CD4-positive, CD25-positive, alpha-beta regulatory T cell (primary cell): ENCODE results near the gene FAM13A. TPM values are rescaled to one million over a fixed set of nuclear protein-coding genes. Genes with fewer than 3 reads are reported as not detected.
"Not testable (repeated sequence)": the region's sequence is repeated elsewhere in the genome, so short reads cannot be mapped to it uniquely, and the experiment has no call there.

ENCODE experiments used
- ATAC-seq, 2 donors: fragments of 150-1000 bp; cut with Tn5 transposase; one replicate each; pipeline ENCODE4 v1.10.0; 2021; ENCODE audit warnings: low read depth in 2 of 2, moderate number of reproducible peaks in 2 of 2, moderate library complexity in 1 of 2
- DNase-seq, 3 donors: peaks; one replicate each; pipeline versions ENCODE4 v3.0.0 to v3.0.0-alpha.2; 2012 to 2022; ENCODE audit warnings: mixed read lengths in 1 of 3
- H3K27ac ChIP-seq: one replicate; pipeline ENCODE4 v1.7.0; 2013; ENCODE audit warnings: mild to moderate bottlenecking, low read length; ENCODE audit not compliant: insufficient read depth, poor library complexity, severe bottlenecking
- H3K27me3 ChIP-seq: one replicate; pipeline ENCODE4 v1.7.0; 2013; ENCODE audit warnings: low read length; ENCODE audit not compliant: control insufficient read depth, insufficient read depth
- H3K36me3 ChIP-seq: one replicate; pipeline ENCODE4 v1.7.0; 2013; ENCODE audit warnings: mild to moderate bottlenecking, low read length, moderate library complexity; ENCODE audit not compliant: control insufficient read depth, insufficient read depth
- H3K4me1 ChIP-seq: 2 replicates; pipeline ENCODE4 v1.7.0; 2013; ENCODE audit warnings: mild to moderate bottlenecking, low read length; ENCODE audit not compliant: insufficient read depth, control insufficient read depth, poor library complexity, severe bottlenecking
- H3K4me3 ChIP-seq: one replicate; pipeline ENCODE4 v1.7.0; 2013; ENCODE audit warnings: low read depth, mild to moderate bottlenecking, low read length, moderate library complexity
- H3K9me3 ChIP-seq, 2 experiments: 1 replicate in 1 of 2; 2 replicates in 1 of 2; pipeline ENCODE4 v1.7.0; 2013; ENCODE audit warnings: low read length in 2 of 2, mild to moderate bottlenecking in 1 of 2, moderate library complexity in 1 of 2; ENCODE audit not compliant: control insufficient read depth in 2 of 2
- H3K27ac Mint-ChIP-seq, 3 donors: one replicate each; pipeline ENCODE4 v1.8.0; 2020 to 2022; ENCODE audit warnings: mild to moderate bottlenecking in 3 of 3, mixed read lengths in 3 of 3, moderate library complexity in 2 of 3
- H3K27me3 Mint-ChIP-seq: one replicate; pipeline ENCODE4 v1.8.0; 2022; ENCODE audit warnings: mild to moderate bottlenecking, mixed read lengths
- H3K36me3 Mint-ChIP-seq: one replicate; pipeline ENCODE4 v1.8.0; 2020; ENCODE audit warnings: mixed read lengths
- H3K4me1 Mint-ChIP-seq, 4 donors: one replicate each; pipeline ENCODE4 v1.8.0; 2020 to 2022; ENCODE audit warnings: mixed read lengths in 4 of 4, mild to moderate bottlenecking in 1 of 4
- H3K4me3 Mint-ChIP-seq, 4 donors: one replicate each; pipeline ENCODE4 v1.8.0; 2020 to 2022; ENCODE audit warnings: mild to moderate bottlenecking in 4 of 4, mixed read lengths in 4 of 4, moderate library complexity in 3 of 4
- H3K9me3 Mint-ChIP-seq, 7 donors: one replicate each; pipeline ENCODE4 v1.8.0; 2020 to 2022; ENCODE audit warnings: mixed read lengths in 7 of 7, mild to moderate bottlenecking in 3 of 7, moderate library complexity in 2 of 7
- polyA plus RNA-seq, 4 donors: library from polyadenylated mRNA; unstranded; fragments of 300-500 nt; fragmentation: Illumina TruSeq; gene quantifications; one replicate each; pipeline ENCODE4 v1.2.3, GENCODE V29; 2021
- total RNA-seq: library from RNA; stranded (reverse); gene quantifications from one replicate; pipeline ENCODE4 v1.2.3, GENCODE V29; 2022

FAM13A gene
- total and polyA plus RNA-seq, 5 donors from 2014 or later, result 7.8 to 38.4 (median 11.1) TPM

DNA sequence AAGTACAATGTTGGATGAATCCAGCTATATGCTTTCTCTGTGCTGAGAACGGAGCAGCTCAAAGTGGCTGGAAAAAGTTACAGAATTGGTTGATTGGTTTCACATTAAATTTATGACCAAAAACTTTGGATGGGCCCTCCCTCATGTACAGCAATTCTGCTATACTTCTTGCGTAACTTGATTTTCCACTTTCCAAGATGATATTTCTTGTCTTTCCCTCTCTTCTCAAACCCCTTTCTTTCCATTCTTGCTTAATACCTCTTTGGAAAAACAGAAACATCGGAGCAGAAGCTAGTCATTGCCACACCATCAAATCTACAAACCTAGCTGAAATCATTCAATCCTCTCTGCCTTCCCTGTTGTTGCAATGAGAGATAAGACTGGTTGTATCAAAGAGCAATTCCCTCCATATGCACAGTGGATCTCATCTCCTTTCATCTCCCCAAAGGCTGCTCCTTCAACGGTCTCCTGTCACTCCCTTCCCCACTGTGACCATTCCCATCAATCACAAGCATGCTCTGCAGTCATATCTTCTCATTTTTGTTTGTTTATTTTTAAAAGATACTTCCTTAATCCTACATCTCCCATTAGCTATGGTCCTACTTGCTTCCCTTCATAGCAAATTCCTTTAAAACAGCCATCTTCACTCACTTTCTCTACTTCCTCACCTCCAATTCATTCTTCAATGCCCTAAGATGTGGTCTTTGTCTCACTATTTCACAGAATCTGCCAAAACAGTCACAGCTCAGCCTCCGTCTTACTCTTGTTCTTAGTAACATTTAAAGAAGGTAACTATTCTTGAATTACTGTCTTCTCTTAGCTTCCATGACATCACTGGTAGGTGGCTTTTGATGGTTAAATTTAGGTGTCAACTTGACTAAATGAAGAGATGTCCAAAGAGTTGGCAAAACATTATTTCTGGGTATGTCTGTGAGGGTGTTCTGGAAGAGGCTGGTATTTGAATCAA lies 145.5 kb downstream of the FAM13A start:
- no peak overlapping the region for H3K27ac ChIP-seq
- H3K9me3 Mint-ChIP-seq, result peaks cover 0 to 3% (median 0%) of the 10 kb centered on the region in 7 donors
- H3K27me3 ChIP-seq, result no peaks in the 10 kb centered on the region
- H3K4me1 ChIP-seq, result no peaks in the 10 kb centered on the region
- H3K27ac Mint-ChIP-seq, result no peak overlapping the region
- H3K4me1 Mint-ChIP-seq, result no peaks in the 10 kb centered on the region
- H3K4me3 ChIP-seq, result no peak overlapping the region
- ATAC-seq (no peak), DNase-seq (peak in 1 of 3 donors; percentile 46)
- H3K9me3 ChIP-seq, result peaks cover 0 to 2% of the 10 kb centered on the region in 2 experiments
- no peaks in the 10 kb centered on the region for H3K27me3 Mint-ChIP-seq
- H3K36me3 ChIP-seq, result no peaks in the 10 kb centered on the region
- H3K36me3 Mint-ChIP-seq, result no peaks in the 10 kb centered on the region
- no peak overlapping the region for H3K4me3 Mint-ChIP-seq

DNA sequence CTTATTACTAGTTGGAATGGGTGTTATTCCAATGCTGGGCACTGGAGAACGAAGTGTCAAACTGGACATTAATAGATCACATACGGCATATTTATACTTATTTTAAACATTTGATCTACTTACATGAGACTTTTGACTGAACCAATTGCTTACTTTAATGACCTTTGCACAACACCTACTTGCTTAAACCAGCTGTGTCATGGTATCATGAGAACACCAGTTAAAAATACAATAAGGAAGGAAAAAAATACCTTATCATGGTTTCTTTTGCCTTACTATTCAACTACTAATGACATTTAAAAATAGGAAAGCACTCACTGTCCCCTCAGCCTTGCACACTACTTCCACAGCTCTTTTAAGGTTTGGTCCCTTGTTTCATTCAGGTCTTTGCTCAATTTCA lies 146.9 kb downstream of the FAM13A start:
- no peaks in the 10 kb centered on the region for H3K36me3 ChIP-seq
- Mint-ChIP-seq H3K9me3 (no peaks in the 10 kb centered on the region), H3K4me1 (no peaks in the 10 kb centered on the region), H3K4me3 (no peak overlapping the region), H3K27me3 (no peaks in the 10 kb centered on the region), H3K36me3 (no peaks in the 10 kb centered on the region), H3K27ac (no peak overlapping the region)
- no peak for DNase-seq
- H3K4me1 ChIP-seq, result no peaks in the 10 kb centered on the region
- ATAC-seq, result no peak
- no peaks in the 10 kb centered on the region for H3K27me3 ChIP-seq
- no peak overlapping the region for H3K4me3 ChIP-seq
- H3K9me3 ChIP-seq, result peaks cover 0 to 2% of the 10 kb centered on the region in 2 experiments
- no peak overlapping the region for H3K27ac ChIP-seq

DNA sequence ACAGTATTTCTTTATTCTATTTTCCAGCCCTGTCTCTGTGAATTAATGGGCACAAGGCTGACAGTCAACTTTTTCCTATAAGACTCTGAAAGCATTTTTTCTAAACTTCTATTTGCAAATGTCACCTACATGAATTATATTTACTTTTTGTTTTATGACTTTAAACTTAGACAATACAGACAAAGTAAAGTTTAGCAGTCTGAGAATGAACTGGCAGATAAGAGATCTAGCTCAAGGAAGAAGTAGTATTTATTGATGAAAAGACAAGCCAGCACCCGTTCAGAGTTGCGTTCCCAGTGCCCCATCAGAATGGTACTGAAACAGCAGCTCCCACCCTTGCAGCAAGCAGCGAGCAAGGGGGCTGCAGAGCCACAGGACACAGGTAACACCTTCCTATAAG lies 148.5 kb downstream of the FAM13A start:
- H3K4me3 Mint-ChIP-seq, result no peak overlapping the region
- H3K4me1 ChIP-seq, result no peaks in the 10 kb centered on the region
- no peak overlapping the region for H3K27ac ChIP-seq
- H3K27me3 ChIP-seq, result no peaks in the 10 kb centered on the region
- no peaks in the 10 kb centered on the region for H3K9me3 ChIP-seq
- H3K27ac Mint-ChIP-seq, result peak overlapping the region in 1 of 3 donors; percentile 18
- no peak for DNase-seq
- no peak for ATAC-seq
- no peaks in the 10 kb centered on the region for H3K27me3 Mint-ChIP-seq
- no peaks in the 10 kb centered on the region for H3K4me1 Mint-ChIP-seq
- H3K9me3 Mint-ChIP-seq, result peaks cover 0 to 1% (median 0%) of the 10 kb centered on the region in 7 donors
- H3K4me3 ChIP-seq, result no peak overlapping the region
- no peaks in the 10 kb centered on the region for H3K36me3 ChIP-seq
- H3K36me3 Mint-ChIP-seq, result no peaks in the 10 kb centered on the region

DNA sequence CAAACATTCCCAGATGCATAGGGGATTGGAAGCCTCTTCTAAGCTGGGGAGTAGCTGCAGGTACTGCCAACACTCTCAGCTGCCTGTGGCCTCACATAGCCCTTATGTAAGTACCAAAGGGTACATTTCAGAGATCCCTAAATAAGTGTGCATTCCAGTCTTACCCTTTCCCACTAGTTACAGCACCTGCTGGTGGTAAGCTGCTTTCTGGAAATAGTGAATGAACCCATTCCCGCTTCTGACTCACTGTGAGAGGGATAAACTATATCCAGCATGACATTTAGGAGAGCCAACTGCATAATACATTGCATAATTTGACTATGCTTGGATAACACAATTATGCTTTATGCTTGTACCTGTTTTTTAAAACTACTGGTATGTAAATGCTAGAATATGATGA lies 149.0 kb downstream of the FAM13A start:
- no peak for ATAC-seq
- Mint-ChIP-seq H3K27ac (peak overlapping the region in 1 of 3 donors; percentile 18), H3K27me3 (no peaks in the 10 kb centered on the region), H3K36me3 (no peaks in the 10 kb centered on the region), H3K4me3 (no peak overlapping the region), H3K9me3 (peaks cover 0 to 1% (median 0%) of the 10 kb centered on the region in 7 donors), H3K4me1 (no peaks in the 10 kb centered on the region)
- H3K27me3 ChIP-seq, result no peaks in the 10 kb centered on the region
- no peak for DNase-seq
- no peak overlapping the region for H3K4me3 ChIP-seq
- no peak overlapping the region for H3K27ac ChIP-seq
- H3K36me3 ChIP-seq, result no peaks in the 10 kb centered on the region
- H3K4me1 ChIP-seq, result no peaks in the 10 kb centered on the region
- no peaks in the 10 kb centered on the region for H3K9me3 ChIP-seq

DNA sequence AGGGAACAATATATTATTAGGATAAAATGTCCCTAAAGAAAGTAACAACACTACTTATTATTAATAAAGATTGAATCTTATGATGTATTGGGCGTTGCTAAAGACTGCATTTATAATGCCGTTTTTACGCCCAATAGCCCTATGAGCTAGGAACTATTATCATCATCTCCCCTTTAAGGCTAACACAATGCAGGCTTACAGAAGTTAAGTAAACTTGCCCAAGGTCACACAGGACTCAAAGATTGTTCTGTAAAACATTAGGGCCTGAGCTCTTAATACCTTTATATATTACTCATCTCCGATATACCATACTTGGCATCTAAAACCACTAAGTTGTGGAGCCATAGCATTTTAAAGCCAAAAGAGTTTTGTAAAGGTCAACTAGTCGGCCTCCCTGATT lies 149.5 kb downstream of the FAM13A start:
- H3K9me3 Mint-ChIP-seq, result peaks cover 0 to 2% (median 0%) of the 10 kb centered on the region in 7 donors
- no peak overlapping the region for H3K4me3 Mint-ChIP-seq
- no peaks in the 10 kb centered on the region for H3K4me1 Mint-ChIP-seq
- no peaks in the 10 kb centered on the region for H3K36me3 ChIP-seq
- H3K36me3 Mint-ChIP-seq, result no peaks in the 10 kb centered on the region
- H3K4me1 ChIP-seq, result no peaks in the 10 kb centered on the region
- H3K4me3 ChIP-seq, result no peak overlapping the region
- no peak overlapping the region for H3K27ac Mint-ChIP-seq
- no peaks in the 10 kb centered on the region for H3K9me3 ChIP-seq
- H3K27me3 Mint-ChIP-seq, result no peaks in the 10 kb centered on the region
- ATAC-seq (no peak), DNase-seq (no peak)
- H3K27me3 ChIP-seq, result no peaks in the 10 kb centered on the region
- H3K27ac ChIP-seq, result no peak overlapping the region

DNA sequence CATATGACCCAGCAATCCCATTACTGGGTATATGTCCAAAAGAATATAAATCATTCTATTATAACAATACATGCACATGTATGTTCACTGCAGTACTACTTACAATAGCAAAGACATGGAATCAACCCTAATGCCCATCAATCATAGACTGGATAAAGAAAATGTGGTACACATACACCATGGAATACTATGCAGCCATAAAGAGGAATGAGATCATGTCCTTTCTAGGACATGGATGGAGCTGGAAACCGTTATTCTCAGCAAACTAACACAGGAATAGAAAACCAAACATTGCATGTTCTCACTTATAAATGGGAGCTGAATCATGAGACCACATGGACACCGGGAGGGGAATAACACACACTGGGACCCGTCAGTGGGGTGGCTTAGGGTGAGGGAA lies 152.7 kb downstream of the FAM13A start:
- not testable (repeated sequence) for H3K9me3 ChIP-seq, H3K4me1 Mint-ChIP-seq, H3K27ac ChIP-seq, H3K4me3 Mint-ChIP-seq, H3K4me3 ChIP-seq, DNase-seq, ATAC-seq, H3K36me3 ChIP-seq, H3K27me3 Mint-ChIP-seq, H3K4me1 ChIP-seq, H3K27me3 ChIP-seq, H3K36me3 Mint-ChIP-seq, H3K27ac Mint-ChIP-seq
- peaks cover 0 to 16% (median 7%) of the 10 kb centered on the region in 7 donors for H3K9me3 Mint-ChIP-seq

DNA sequence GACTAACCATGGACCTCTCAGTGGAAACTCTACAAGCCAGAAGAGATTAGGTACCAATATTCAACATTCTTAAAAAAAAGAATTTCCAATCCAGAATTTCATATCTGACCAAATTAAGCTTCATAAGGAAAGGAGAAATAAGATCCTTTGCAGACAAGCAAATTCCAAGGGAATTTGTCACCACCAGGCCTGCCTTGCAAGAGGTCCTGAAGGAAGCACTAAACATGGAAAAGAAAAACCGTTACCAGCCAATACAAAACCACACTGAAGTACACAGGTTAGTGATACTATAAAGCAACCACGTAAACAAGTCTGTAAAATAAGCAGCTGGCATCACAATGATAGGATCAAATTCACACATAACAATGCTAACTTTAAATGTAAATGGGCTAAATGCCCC lies 156.6 kb downstream of the FAM13A start:
- no peak overlapping the region for H3K27ac Mint-ChIP-seq
- H3K36me3 ChIP-seq, result no peaks in the 10 kb centered on the region
- no peaks in the 10 kb centered on the region for H3K4me1 Mint-ChIP-seq
- no peak for DNase-seq
- peaks cover 0 to 7% of the 10 kb centered on the region in 2 experiments for H3K9me3 ChIP-seq
- H3K4me3 ChIP-seq, result no peak overlapping the region
- H3K27ac ChIP-seq, result no peak overlapping the region
- no peaks in the 10 kb centered on the region for H3K27me3 ChIP-seq
- no peak overlapping the region for H3K4me3 Mint-ChIP-seq
- peaks cover 0 to 17% (median 7%) of the 10 kb centered on the region in 7 donors for H3K9me3 Mint-ChIP-seq
- ATAC-seq, result no peak
- H3K27me3 Mint-ChIP-seq, result no peaks in the 10 kb centered on the region
- H3K36me3 Mint-ChIP-seq, result peaks cover 6% of the 10 kb centered on the region
- H3K4me1 ChIP-seq, result no peaks in the 10 kb centered on the region

DNA sequence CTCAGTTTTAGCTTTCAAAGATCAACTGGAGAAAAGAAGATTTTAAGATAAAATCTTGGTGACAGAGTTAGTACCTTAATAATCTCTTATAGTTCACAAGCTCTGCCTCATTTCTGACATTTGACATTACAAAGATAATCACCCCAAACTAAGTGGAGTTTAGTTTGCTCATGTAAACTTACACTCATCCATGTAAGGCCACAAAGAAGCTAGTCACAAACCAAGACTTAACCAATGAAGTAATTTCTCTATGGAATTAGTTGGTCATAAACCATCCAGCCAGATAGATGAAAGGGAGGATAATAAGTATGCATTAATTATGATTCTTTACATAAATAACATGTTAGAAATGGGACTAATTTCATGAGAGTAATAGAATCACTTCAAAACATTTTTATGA lies 159.2 kb downstream of the FAM13A start:
- H3K27ac ChIP-seq, result no peak overlapping the region
- H3K9me3 ChIP-seq, result peaks cover 0 to 7% of the 10 kb centered on the region in 2 experiments
- Mint-ChIP-seq H3K27ac (no peak overlapping the region), H3K9me3 (peaks cover 0 to 16% (median 7%) of the 10 kb centered on the region in 7 donors), H3K4me1 (no peaks in the 10 kb centered on the region), H3K4me3 (no peak overlapping the region), H3K27me3 (no peaks in the 10 kb centered on the region), H3K36me3 (peaks cover 6% of the 10 kb centered on the region)
- no peak overlapping the region for H3K4me3 ChIP-seq
- H3K4me1 ChIP-seq, result no peaks in the 10 kb centered on the region
- no peak for DNase-seq
- H3K36me3 ChIP-seq, result no peaks in the 10 kb centered on the region
- H3K27me3 ChIP-seq, result no peaks in the 10 kb centered on the region
- ATAC-seq, result no peak
